CD14-positive monocyte (primary cell): ENCODE results near the gene CRYBG1. TPM values are rescaled to one million over a fixed set of nuclear protein-coding genes. Genes with fewer than 3 reads are reported as not detected.

ENCODE experiments used
- DNase-seq, 3 donors: peaks; one replicate each; pipeline ENCODE4 v3.0.0-alpha.2; 2011 to 2022
- H2AFZ ChIP-seq: 2 replicates; pipeline ENCODE4 v1.6.0; 2012; ENCODE audit warnings: mild to moderate bottlenecking, low read depth, low read length, inconsistent platforms; ENCODE audit not compliant: insufficient read depth, poor library complexity, severe bottlenecking
- H3K27ac ChIP-seq, 2 donors: 1 replicate in 1 of 2; 2 replicates in 1 of 2; pipeline ENCODE4 v1.5.1; 2012 to 2013; ENCODE audit warnings: low read length in 2 of 2, control low read depth in 1 of 2, inconsistent platforms in 1 of 2, low read depth in 1 of 2, mild to moderate bottlenecking in 1 of 2
- H3K27me3 ChIP-seq, 2 donors: one replicate each; pipeline versions ENCODE4 v1.6.0 to v1.6.1; 2011 to 2013; ENCODE audit warnings: low read length in 2 of 2; ENCODE audit not compliant: control insufficient read depth in 2 of 2, insufficient read depth in 2 of 2
- H3K36me3 ChIP-seq, 2 donors: replicated peaks in 1 of 2; 1 replicate in 1 of 2; 2 replicates in 1 of 2; pipeline versions ENCODE4 v1.5.1 to v1.6.1; 2012 to 2013; ENCODE audit warnings: low read length in 2 of 2, control low read depth in 1 of 2, inconsistent platforms in 1 of 2, mild to moderate bottlenecking in 1 of 2; ENCODE audit not compliant: insufficient read depth in 2 of 2, control insufficient read depth in 1 of 2
- H3K4me1 ChIP-seq, 2 donors: 1 replicate in 1 of 2; 2 replicates in 1 of 2; pipeline versions ENCODE4 v1.5.1 to v1.6.1; 2012 to 2013; ENCODE audit warnings: low read length in 2 of 2, control low read depth in 1 of 2, inconsistent platforms in 1 of 2, mild to moderate bottlenecking in 1 of 2, moderate library complexity in 1 of 2; ENCODE audit not compliant: insufficient read depth in 2 of 2, control insufficient read depth in 1 of 2
- H3K4me2 ChIP-seq: replicated peaks from 2 replicates; pipeline ENCODE3; 2012; ENCODE audit warnings: low read length, moderate library complexity, mild to moderate bottlenecking; ENCODE audit not compliant: poor library complexity, severe bottlenecking; ENCODE audit errors: extremely low read depth
- H3K4me3 ChIP-seq, 3 experiments: fragments of 200-600 bp in 1 of 3; sonication (generic) in 1 of 3; replicated peaks in 1 of 3; 1 replicate in 2 of 3; 2 replicates in 1 of 3; pipeline ENCODE4 v1.5.1; 2011 to 2013; ENCODE audit warnings: low read length in 3 of 3, mild to moderate bottlenecking in 3 of 3, control low read depth in 2 of 3, low read depth in 2 of 3, inconsistent platforms in 1 of 3, moderate library complexity in 1 of 3
- H3K79me2 ChIP-seq: 2 replicates; pipeline ENCODE4 v1.6.0; 2012; ENCODE audit warnings: mild to moderate bottlenecking, control low read depth, inconsistent platforms, low read length, moderate library complexity; ENCODE audit not compliant: insufficient read depth
- H3K9ac ChIP-seq: 2 replicates; pipeline ENCODE4 v1.6.0; 2017; ENCODE audit warnings: low read length, mild to moderate bottlenecking; ENCODE audit not compliant: insufficient read depth, poor library complexity, severe bottlenecking
- H3K9me3 ChIP-seq, 2 donors: replicated peaks in 1 of 2; 1 replicate in 1 of 2; 2 replicates in 1 of 2; pipeline versions ENCODE4 v1.5.1 to v1.6.1; 2012 to 2013; ENCODE audit warnings: low read length in 2 of 2, control low read depth in 1 of 2; ENCODE audit not compliant: control insufficient read depth in 1 of 2, insufficient read depth in 1 of 2
- H4K20me1 ChIP-seq: 2 replicates; pipeline ENCODE4 v1.6.0; 2012; ENCODE audit warnings: mild to moderate bottlenecking, low read length, control low read depth, moderate library complexity; ENCODE audit not compliant: insufficient read depth
- H3K27ac Mint-ChIP-seq, 7 donors: one replicate each; pipeline ENCODE4 v1.8.0; 2020; ENCODE audit warnings: mild to moderate bottlenecking in 7 of 7, mixed read lengths in 7 of 7, moderate library complexity in 6 of 7, inconsistent platforms in 2 of 7
- H3K27me3 Mint-ChIP-seq, 3 donors: one replicate each; pipeline ENCODE4 v1.8.0; 2021 to 2022; ENCODE audit warnings: low read depth in 3 of 3, mild to moderate bottlenecking in 3 of 3, mixed read lengths in 3 of 3, moderate library complexity in 3 of 3, inconsistent platforms in 1 of 3
- H3K36me3 Mint-ChIP-seq, 2 donors: one replicate each; pipeline ENCODE4 v1.8.0; 2020; ENCODE audit warnings: mixed read lengths in 2 of 2, inconsistent platforms in 1 of 2, mild to moderate bottlenecking in 1 of 2
- H3K4me1 Mint-ChIP-seq: one replicate; pipeline ENCODE4 v1.8.0; 2020; ENCODE audit warnings: mild to moderate bottlenecking, mixed read lengths
- H3K4me3 Mint-ChIP-seq, 2 donors: one replicate each; pipeline ENCODE4 v1.8.0; 2020; ENCODE audit warnings: mild to moderate bottlenecking in 2 of 2, mixed read lengths in 2 of 2, moderate library complexity in 1 of 2
- H3K9me3 Mint-ChIP-seq, 7 donors: one replicate each; pipeline ENCODE4 v1.8.0; 2020 to 2022; ENCODE audit warnings: mixed read lengths in 7 of 7, mild to moderate bottlenecking in 6 of 7, moderate library complexity in 6 of 7, inconsistent platforms in 2 of 7
- WGBS: methylation state at CpG from one replicate; pipeline ENCODE4 v1.1.5; 2013; ENCODE audit warnings: missing lambda C conversion rate; ENCODE audit not compliant: insufficient coverage; 5-methylcytosine and 5-hydroxymethylcytosine counted together
- intact Hi-C, 2 donors: fragments of 100-400 bp; cut with micrococcal nuclease; formaldehyde crosslinking; loops; one replicate each; pipeline versions ENCODE4 v1.15.0 to v1.15.1; 2023
- polyA plus RNA-seq, 3 donors: library from polyadenylated mRNA; depleted of rRNA in 1 of 3; unstranded in 2 of 3; stranded (reverse) in 1 of 3; fragments of 300-500 nt in 2 of 3; fragments of >200 nt in 1 of 3; fragmentation: Illumina TruSeq in 2 of 3; gene quantifications; 1 replicate in 2 of 3; 2 replicates in 1 of 3; pipeline ENCODE4 v1.2.3, GENCODE V29; 2012 to 2021
- TF ChIP-seq, protein P1 (sequence below): fragments of 200-600 bp; IDR thresholded peaks from one replicate; pipeline ENCODE4 v1.8.0; 2022; ENCODE audit warnings: antibody characterized with exemption, mild to moderate bottlenecking

The CRYBG1 gene
- polyA plus RNA-seq, 3 donors: 7.9 to 11.9 (median 11.1) TPM

DNA sequence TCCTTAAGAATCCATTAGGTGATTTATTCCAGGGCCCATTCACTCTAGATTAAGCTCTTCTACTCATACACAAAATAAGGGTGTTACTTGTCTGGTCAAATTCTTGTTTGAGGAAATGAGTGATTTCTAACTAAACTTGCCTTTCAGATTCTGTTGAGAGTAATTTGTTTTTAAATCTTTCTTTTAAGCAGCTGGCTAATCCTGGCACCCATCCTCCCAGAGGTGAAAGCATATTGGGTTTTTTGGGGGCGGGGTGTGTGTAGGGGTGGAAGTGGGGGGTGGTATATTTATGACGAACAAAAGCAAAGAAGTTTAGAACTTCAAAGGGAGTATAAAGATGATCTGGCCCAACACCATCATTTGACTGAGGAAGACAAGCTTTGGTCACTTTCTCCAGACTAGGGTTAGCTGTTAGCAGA lies 174.1 kb downstream of the CRYBG1 start:
- no peaks in the 10 kb centered on the region for H3K9me3 Mint-ChIP-seq
- DNase-seq: no peak
- no peaks in the 10 kb centered on the region for H4K20me1 ChIP-seq
- no peak overlapping the region for H3K9ac ChIP-seq
- no CpG with 5 or more reads among the region's 2 CpGs for WGBS
- H3K4me3 Mint-ChIP-seq: no peak overlapping the region
- peaks cover 63% of the 10 kb centered on the region for H3K4me1 Mint-ChIP-seq
- H3K27me3 ChIP-seq: no peaks in the 10 kb centered on the region
- H3K27ac ChIP-seq: peak overlapping the region in 1 of 2 donors; percentile 74
- peak overlapping the region in 6 of 7 donors; percentile 28 to 83 (median 68) for H3K27ac Mint-ChIP-seq
- H3K4me1 ChIP-seq: peaks cover 61 to 67% of the 10 kb centered on the region in 2 donors
- no peak overlapping the region for H2AFZ ChIP-seq
- peaks cover 58 to 74% of the 10 kb centered on the region in 2 donors for H3K36me3 Mint-ChIP-seq
- H3K79me2 ChIP-seq: peaks cover 94% of the 10 kb centered on the region
- peaks cover 41 to 59% of the 10 kb centered on the region in 2 donors for H3K36me3 ChIP-seq
- no peak overlapping the region for H3K4me3 ChIP-seq
- no peaks in the 10 kb centered on the region for H3K9me3 ChIP-seq
- peaks cover 0 to 1% (median 0%) of the 10 kb centered on the region in 3 donors for H3K27me3 Mint-ChIP-seq
- intact Hi-C loops: no loop called here
- TF ChIP-seq, protein P1, sequence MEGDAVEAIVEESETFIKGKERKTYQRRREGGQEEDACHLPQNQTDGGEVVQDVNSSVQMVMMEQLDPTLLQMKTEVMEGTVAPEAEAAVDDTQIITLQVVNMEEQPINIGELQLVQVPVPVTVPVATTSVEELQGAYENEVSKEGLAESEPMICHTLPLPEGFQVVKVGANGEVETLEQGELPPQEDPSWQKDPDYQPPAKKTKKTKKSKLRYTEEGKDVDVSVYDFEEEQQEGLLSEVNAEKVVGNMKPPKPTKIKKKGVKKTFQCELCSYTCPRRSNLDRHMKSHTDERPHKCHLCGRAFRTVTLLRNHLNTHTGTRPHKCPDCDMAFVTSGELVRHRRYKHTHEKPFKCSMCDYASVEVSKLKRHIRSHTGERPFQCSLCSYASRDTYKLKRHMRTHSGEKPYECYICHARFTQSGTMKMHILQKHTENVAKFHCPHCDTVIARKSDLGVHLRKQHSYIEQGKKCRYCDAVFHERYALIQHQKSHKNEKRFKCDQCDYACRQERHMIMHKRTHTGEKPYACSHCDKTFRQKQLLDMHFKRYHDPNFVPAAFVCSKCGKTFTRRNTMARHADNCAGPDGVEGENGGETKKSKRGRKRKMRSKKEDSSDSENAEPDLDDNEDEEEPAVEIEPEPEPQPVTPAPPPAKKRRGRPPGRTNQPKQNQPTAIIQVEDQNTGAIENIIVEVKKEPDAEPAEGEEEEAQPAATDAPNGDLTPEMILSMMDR: no peak
- H3K4me2 ChIP-seq: no peak overlapping the region

DNA sequence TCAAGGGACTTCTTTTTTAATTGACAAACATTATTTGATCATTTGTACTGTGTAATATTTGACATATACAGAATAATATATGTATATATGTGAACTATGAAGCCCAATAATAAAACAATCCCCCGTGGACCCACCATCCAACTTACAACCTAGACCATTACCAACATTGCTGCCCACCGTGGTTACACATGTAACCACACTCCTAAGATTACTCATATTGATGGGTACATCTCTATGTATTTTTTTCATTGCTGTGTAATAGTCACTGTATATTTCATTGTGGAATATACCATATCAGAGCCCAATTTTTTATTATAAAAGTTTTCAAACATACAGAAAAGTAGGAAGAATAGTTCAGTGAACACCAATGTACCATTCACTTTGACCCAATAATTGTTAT lies 174.5 kb downstream of the CRYBG1 start:
- Histone ChIP-seq H3K79me2 (peaks cover 94% of the 10 kb centered on the region), H3K9ac (no peak overlapping the region), H3K4me1 (peaks cover 65 to 71% of the 10 kb centered on the region in 2 donors), H4K20me1 (no peaks in the 10 kb centered on the region), H3K27me3 (no peaks in the 10 kb centered on the region), H3K4me2 (no peak overlapping the region), H3K27ac (peak overlapping the region in 1 of 2 donors; percentile 74), H3K9me3 (no peaks in the 10 kb centered on the region), H2AFZ (no peak overlapping the region), H3K36me3 (peaks cover 37 to 55% of the 10 kb centered on the region in 2 donors), H3K4me3 (no peak overlapping the region)
- intact Hi-C loops: no loop called here
- no peak for DNase-seq
- H3K27me3 Mint-ChIP-seq: peaks cover 0 to 1% (median 0%) of the 10 kb centered on the region in 3 donors
- H3K9me3 Mint-ChIP-seq: no peaks in the 10 kb centered on the region
- TF ChIP-seq, protein P1: no peak
- H3K36me3 Mint-ChIP-seq: peaks cover 53 to 71% of the 10 kb centered on the region in 2 donors
- H3K27ac Mint-ChIP-seq: peak overlapping the region in 2 of 7 donors; percentile 28 to 83
- no peak overlapping the region for H3K4me3 Mint-ChIP-seq
- no CpG with 5 or more reads among the region's 2 CpGs for WGBS
- H3K4me1 Mint-ChIP-seq: peaks cover 68% of the 10 kb centered on the region
